ENCODE measurements around the gene NUDT8. TPM values are rescaled to one million over a fixed set of nuclear protein-coding genes. Genes with fewer than 3 reads are reported as not detected.
"Not testable (repeated sequence)": the region's sequence is repeated elsewhere in the genome, so short reads cannot be mapped to it uniquely, and the experiment has no call there.

NUDT8 gene
- total RNA-seq, 3 donors from 2014 or later, result 9.7 to 15.1 (median 12.0) TPM

GRCh38 chr11:67620621-67621020 is 9.1 kb downstream of the NUDT8 start:
- H3K27ac ChIP-seq; H3K36me3 ChIP-seq; intact Hi-C loops (cut with DNase I; ENCODE audit: low total_unique reads); H3K27me3 ChIP-seq; H3K4me1 ChIP-seq; H3K9me3 ChIP-seq; H3K4me3 ChIP-seq; DNase-seq (ENCODE audit: low spot score in 2 of 2): not testable (repeated sequence)

GRCh38 chr11:67619683-67620618 is 9.8 kb downstream of the NUDT8 start:
- intact Hi-C loops (cut with DNase I; ENCODE audit: low total_unique reads); H3K9me3 ChIP-seq; DNase-seq (ENCODE audit: low spot score in 2 of 2); H3K27ac ChIP-seq; H3K36me3 ChIP-seq; H3K4me3 ChIP-seq; H3K27me3 ChIP-seq; H3K4me1 ChIP-seq: not testable (repeated sequence)

- intact Hi-C loops (cut with DNase I; ENCODE audit: low total_unique reads); H3K27ac ChIP-seq; H3K4me1 ChIP-seq; DNase-seq (ENCODE audit: low spot score in 2 of 2); H3K27me3 ChIP-seq; H3K36me3 ChIP-seq; H3K4me3 ChIP-seq; H3K9me3 ChIP-seq: not testable (repeated sequence)
These were observed 10.7 kb downstream of the NUDT8 start for GRCh38 chr11:67618901-67619659.

- Histone ChIP-seq H3K27ac (no peak overlapping the region), H3K36me3 (no peaks in the 10 kb centered on the region), H3K4me1 (peaks cover 0 to 8% of the 10 kb centered on the region in 2 donors), H3K27me3 (no peaks in the 10 kb centered on the region), H3K4me3 (no peak overlapping the region), H3K9me3 (no peaks in the 10 kb centered on the region)
- intact Hi-C loops (cut with DNase I; ENCODE audit: low total_unique reads), result no loop called here
- DNase-seq (ENCODE audit: low spot score in 2 of 2), result no peak
- TF ChIP-seq POLR2AphosphoS5 (IDR thresholded peaks at IDR 0.05) (no peak), CTCF (IDR thresholded peaks at IDR 0.05) (no peak), POLR2A (IDR thresholded peaks at IDR 0.05) (no peak)
These were observed 12.3 kb downstream of the NUDT8 start for GRCh38 chr11:67617243-67617953.

- Histone ChIP-seq H3K27me3 (no peaks in the 10 kb centered on the region), H3K36me3 (no peaks in the 10 kb centered on the region), H3K4me1 (peaks cover 0 to 8% of the 10 kb centered on the region in 2 donors), H3K4me3 (no peak overlapping the region), H3K9me3 (no peaks in the 10 kb centered on the region), H3K27ac (no peak overlapping the region)
- no peak for DNase-seq (ENCODE audit: low spot score in 2 of 2)
- no peak for TF ChIP-seq POLR2A (IDR thresholded peaks at IDR 0.05)
- intact Hi-C loops (cut with DNase I; ENCODE audit: low total_unique reads), result no loop called here
These were observed 13.1 kb downstream of the NUDT8 start for GRCh38 chr11:67616431-67617242.

- no peak overlapping the region for H3K4me3 ChIP-seq
- H3K36me3 ChIP-seq, result no peaks in the 10 kb centered on the region
- TF ChIP-seq POLR2A (IDR thresholded peaks at IDR 0.05) (no peak), CTCF (IDR thresholded peaks at IDR 0.05) (no peak), POLR2AphosphoS5 (IDR thresholded peaks at IDR 0.05) (no peak)
- H3K27me3 ChIP-seq, result no peaks in the 10 kb centered on the region
- DNase-seq (ENCODE audit: low spot score in 2 of 2), result no peak
- intact Hi-C loops (cut with DNase I; ENCODE audit: low total_unique reads), result no loop called here
- H3K27ac ChIP-seq, result no peak overlapping the region
- no peaks in the 10 kb centered on the region for H3K9me3 ChIP-seq
- H3K4me1 ChIP-seq, result peaks cover 0 to 8% of the 10 kb centered on the region in 2 donors
These were observed 13.9 kb downstream of the NUDT8 start for GRCh38 chr11:67615728-67616430.

Data from breast epithelium (tissue), 4 donors.